ENCODE results near the gene NFIA. TPM values are rescaled to one million over a fixed set of nuclear protein-coding genes. Genes with fewer than 3 reads are reported as not detected.

The NFIA gene
- total RNA-seq, 1 experiment from 2014 or later = 20.9 TPM

GRCh38 chr1:61081686-61082310 lies 563 bp upstream of the NFIA start:
- no peaks in the 10 kb centered on the region for H3K9me3 ChIP-seq (ENCODE audit: control insufficient read depth, insufficient read depth, low read depth, low read length)
- ChIA-PET CTCF (interaction anchor here (0.6 to 1.5 kb wide), 2 partner anchors 32 to 129 kb away, joined by 5 to 8 read pairs; no protein-coding TSS in a partner anchor), POLR2A (interaction anchor here (0.6 to 0.7 kb wide), 3 partner anchors 93 to 766 kb away, joined by 3 to 4 read pairs (median 4); no protein-coding TSS in a partner anchor)
- H3K4me1 ChIP-seq (ENCODE audit: control insufficient read depth, insufficient read depth, low read length) = peaks cover 56% of the 10 kb centered on the region
- no peaks in the 10 kb centered on the region; the same call in 1 of the 2 replicates for H3K36me3 ChIP-seq (ENCODE audit: control insufficient read depth, insufficient read depth, low read length)
- no TSS peak for BruUV-seq (replicated peaks)
- ATAC-seq (peak; percentile 59), DNase-seq (ENCODE audit: low read depth, low spot score) (no peak)
- intact Hi-C loops (cut with micrococcal nuclease; ENCODE audit: unreplicated experiment) = loop anchor here (10.0 kb wide), 1 partner anchor 253 kb away; no protein-coding TSS in a partner anchor
- peak overlapping the region; percentile 77 to 83 for H3K4me3 ChIP-seq (ENCODE audit: low read depth in 2 of 2, low read length in 2 of 2)
- no peaks in the 10 kb centered on the region for H3K27me3 ChIP-seq (ENCODE audit: control insufficient read depth, insufficient read depth, low read length)
- H3K27ac ChIP-seq (ENCODE audit: low read length) = peak overlapping the region; percentile 88
- TF ChIP-seq TCF7L2 (IDR thresholded peaks at IDR 0.05; ENCODE audit: low read depth, low read length) = peak; percentile 81
- TF ChIP-seq CTCF (IDR thresholded peaks at IDR 0.05) = no peak
- no peak for TF ChIP-seq REST (IDR thresholded peaks at IDR 0.05; ENCODE audit: insufficient read depth in 1 of 2, low read depth in 2 of 2, low read length in 1 of 2)
- no peak for TF ChIP-seq POLR2AphosphoS5 (IDR thresholded peaks at IDR 0.05; ENCODE audit: low read depth, low read length)
- in situ Hi-C loops (cut with HindIII; ENCODE audit: low pct_unique_long_range_greater_than_20kb, low sequenced_read_pairs) = no loop called here

- H3K4me1 ChIP-seq (ENCODE audit: control insufficient read depth, insufficient read depth, low read length) = peaks cover 59% of the 10 kb centered on the region
- in situ Hi-C loops (cut with HindIII; ENCODE audit: low pct_unique_long_range_greater_than_20kb, low sequenced_read_pairs) = no loop called here
Observed at GRCh38 chr1:61083013-61083806, 849 bp downstream of the NFIA start.

More at GRCh38 chr1:61083013-61083806, 849 bp downstream of the NFIA start:
- Histone ChIP-seq H3K9me3 (ENCODE audit: control insufficient read depth, insufficient read depth, low read depth, low read length) (no peaks in the 10 kb centered on the region), H3K27me3 (ENCODE audit: control insufficient read depth, insufficient read depth, low read length) (no peaks in the 10 kb centered on the region), H3K27ac (ENCODE audit: low read length) (peak overlapping the region; percentile 87; the same call in 1 of the 2 replicates), H3K4me3 (ENCODE audit: low read depth in 2 of 2, low read length in 2 of 2) (peak overlapping the region; percentile 77 to 83), H3K36me3 (ENCODE audit: control insufficient read depth, insufficient read depth, low read length) (no peaks in the 10 kb centered on the region; the same call in 1 of the 2 replicates)
- ChIA-PET POLR2A (no interaction called here), CTCF (no interaction called here)
- TF ChIP-seq CTCF (IDR thresholded peaks at IDR 0.05) (no peak; the same call in 1 of the 2 replicates), POLR2AphosphoS5 (IDR thresholded peaks at IDR 0.05; ENCODE audit: low read depth, low read length) (no peak), TCF7L2 (IDR thresholded peaks at IDR 0.05; ENCODE audit: low read depth, low read length) (no peak), SIN3A (IDR thresholded peaks at IDR 0.05; ENCODE audit: borderline replicate concordance, insufficient read depth, low read depth, low read length) (no peak), REST (IDR thresholded peaks at IDR 0.05; ENCODE audit: insufficient read depth in 1 of 2, low read depth in 2 of 2, low read length in 1 of 2) (no peak)
- no TSS peak for BruUV-seq (replicated peaks)
- no peak for DNase-seq (ENCODE audit: low read depth, low spot score)
- intact Hi-C loops (cut with micrococcal nuclease; ENCODE audit: unreplicated experiment) = loop anchor here (10.0 kb wide), 1 partner anchor 252 kb away; no protein-coding TSS in a partner anchor
- peak; percentile 42 for ATAC-seq

Data from Panc1 (cell line).